GM10266 (cell line): ENCODE measurements around the gene CRABP1.

Experiments used
- DNase-seq: peaks from one replicate; pipeline ENCODE4 v3.0.0; 2012; ENCODE audit errors: extremely low spot score
- CTCF ChIP-seq: IDR thresholded peaks from 2 replicates; pipeline ENCODE4 v1.5.1; 2012; ENCODE audit warnings: mild to moderate bottlenecking, low read depth; ENCODE audit not compliant: control insufficient read depth, insufficient read depth; ENCODE audit errors: missing control alignments

CRABP1 gene

GRCh38 chr15:78319588-78319987 lies 20.6 kb upstream of the CRABP1 start:
- DNase-seq, result no peak
- no peak for TF ChIP-seq CTCF

- DNase-seq, result no peak
- no peak for TF ChIP-seq CTCF
Observed at GRCh38 chr15:78320183-78320582, 20.0 kb upstream of the CRABP1 start.

- DNase-seq, result no peak
- no peak for TF ChIP-seq CTCF
Observed at GRCh38 chr15:78321041-78321570, 19.0 kb upstream of the CRABP1 start.

GRCh38 chr15:78321786-78322185 lies 18.4 kb upstream of the CRABP1 start:
- no peak for TF ChIP-seq CTCF
- no peak for DNase-seq

- DNase-seq, result no peak
- TF ChIP-seq CTCF, result no peak
Observed at GRCh38 chr15:78322243-78322642, 17.9 kb upstream of the CRABP1 start.

GRCh38 chr15:78322724-78323521 lies 17.2 kb upstream of the CRABP1 start:
- no peak for DNase-seq
- TF ChIP-seq CTCF, result no peak

- no peak for DNase-seq
- no peak for TF ChIP-seq CTCF
Observed at GRCh38 chr15:78323693-78324092, 16.5 kb upstream of the CRABP1 start.
